Nephron (organoid): ENCODE measurements around the gene TMEM106C.

Experiments used
- H3K27ac Mint-ChIP-seq, 3 experiments: 2 replicates each; pipeline ENCODE4 v1.8.0; 2020; ENCODE audit warnings: mixed read lengths in 3 of 3, mild to moderate bottlenecking in 2 of 3, moderate library complexity in 1 of 3
- H3K27me3 Mint-ChIP-seq: 2 replicates; pipeline ENCODE4 v1.8.0; 2021; ENCODE audit warnings: low read depth, mild to moderate bottlenecking, moderate library complexity, mixed read lengths
- H3K36me3 Mint-ChIP-seq: 2 replicates; pipeline ENCODE4 v1.8.0; 2020; ENCODE audit warnings: low read depth, mixed read lengths
- H3K4me1 Mint-ChIP-seq: 2 replicates; pipeline ENCODE4 v1.8.0; 2020; ENCODE audit warnings: mixed read lengths
- H3K4me3 Mint-ChIP-seq, 3 experiments: 2 replicates each; pipeline ENCODE4 v1.8.0; 2020; ENCODE audit warnings: mild to moderate bottlenecking in 3 of 3, mixed read lengths in 3 of 3, moderate library complexity in 2 of 3
- H3K9me3 Mint-ChIP-seq: 2 replicates; pipeline ENCODE4 v1.8.0; 2020; ENCODE audit warnings: mixed read lengths
- CTCF ChIP-seq, 3 experiments: fragments of 200-600 bp; sonication (generic); IDR thresholded peaks; one replicate each; pipeline ENCODE4 v1.5.0; 2021; ENCODE audit warnings: antibody characterized with exemption in 3 of 3; ENCODE audit not compliant: unreplicated experiment in 3 of 3

TMEM106C gene

DNA sequence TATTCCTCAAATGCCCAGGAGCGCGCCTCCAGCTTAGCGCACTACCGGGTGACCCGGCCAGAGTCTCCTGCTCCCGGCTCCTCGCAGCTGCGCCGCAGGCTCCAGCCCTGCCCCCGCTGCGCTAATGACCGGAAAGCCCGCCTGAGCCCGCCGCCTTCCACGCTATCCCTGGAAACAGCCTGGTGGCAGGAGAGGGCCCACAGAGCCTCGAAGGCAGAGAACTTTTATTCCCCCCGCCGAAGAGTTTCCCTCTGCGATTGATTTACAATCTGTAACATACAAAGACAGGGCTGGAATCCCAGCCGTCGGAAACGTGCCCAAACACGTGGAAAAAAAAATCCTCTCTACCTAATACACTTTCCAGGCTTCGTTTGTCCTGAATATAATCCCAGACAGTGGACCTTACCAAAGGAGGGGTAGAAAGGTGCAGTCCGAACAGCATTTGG, 39.4 kb downstream of the TMEM106C start:
- Mint-ChIP-seq H3K4me1 (peaks cover 57% of the 10 kb centered on the region), H3K36me3 (peaks cover 14% of the 10 kb centered on the region), H3K4me3 (peak overlapping the region; percentile 88), H3K9me3 (no peaks in the 10 kb centered on the region), H3K27me3 (peaks cover 100% of the 10 kb centered on the region), H3K27ac (peak overlapping the region in 1 of 3 experiments; percentile 68)
- TF ChIP-seq CTCF (IDR thresholded peaks at IDR 0.05; ENCODE audit: unreplicated experiment in 3 of 3), result no peak

DNA sequence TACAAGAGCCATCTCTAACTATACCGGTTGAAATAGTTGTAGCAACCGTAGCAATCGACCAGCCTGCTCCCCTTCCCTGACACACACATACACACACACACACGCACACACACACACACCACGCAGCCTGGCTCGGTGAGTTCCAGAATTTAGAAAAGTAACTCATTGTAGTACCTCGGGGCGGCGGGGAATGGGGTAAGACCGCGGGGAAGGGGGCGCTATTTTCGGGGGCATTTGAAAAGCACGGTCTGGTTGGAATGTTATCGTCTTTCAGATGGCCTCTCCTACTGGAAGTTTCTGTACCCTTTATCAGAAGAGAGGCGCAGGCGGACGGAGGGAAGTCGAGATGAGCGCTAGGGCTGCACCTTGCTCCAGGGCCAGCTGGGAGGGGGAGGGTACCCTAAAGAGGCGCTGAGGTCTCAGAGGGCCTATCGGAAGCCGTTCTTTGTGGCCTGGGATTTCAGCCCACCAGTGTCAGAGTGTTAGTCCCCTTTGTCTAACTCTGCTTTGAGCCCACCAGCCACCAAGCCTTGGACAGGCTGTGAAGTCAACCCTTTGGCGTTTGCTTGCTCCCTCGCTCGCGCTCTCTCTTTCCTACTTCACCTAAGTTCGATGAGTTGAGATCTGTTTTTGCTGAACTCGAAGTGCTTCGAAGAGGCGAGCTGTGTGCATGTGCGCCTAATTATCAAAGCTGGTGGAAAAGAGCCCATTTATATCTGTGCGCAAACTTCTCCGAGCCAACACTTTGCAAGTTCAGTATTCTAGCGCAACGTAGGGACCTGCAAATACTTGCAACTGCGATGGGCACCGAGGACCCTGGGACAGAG, 40.0 kb downstream of the TMEM106C start:
- TF ChIP-seq CTCF (IDR thresholded peaks at IDR 0.05; ENCODE audit: unreplicated experiment in 3 of 3), result no peak
- Mint-ChIP-seq H3K36me3 (peaks cover 8% of the 10 kb centered on the region), H3K4me1 (peaks cover 57% of the 10 kb centered on the region), H3K9me3 (no peaks in the 10 kb centered on the region), H3K4me3 (peak overlapping the region; percentile 88), H3K27me3 (peaks cover 99% of the 10 kb centered on the region), H3K27ac (peak overlapping the region in 1 of 3 experiments; percentile 68)

GRCh38 chr12:48004053-48004941, 40.9 kb downstream of the TMEM106C start, which contains the start of gene COL2A1:
Gene COL2A1, minus strand, starts transcription at chr12:48004476. Its CDS starts 155 bp downstream, at chr12:48004321.
- Mint-ChIP-seq H3K27me3 (peaks cover 99% of the 10 kb centered on the region), H3K4me1 (peaks cover 56% of the 10 kb centered on the region), H3K27ac (peak within 1 kb of the TSS in 1 of 3 experiments; percentile 88), H3K36me3 (peaks cover 2% of the 10 kb centered on the region), H3K9me3 (no peaks in the 10 kb centered on the region), H3K4me3 (peak within 1 kb of the TSS; percentile 88)
- TF ChIP-seq CTCF (IDR thresholded peaks at IDR 0.05; ENCODE audit: unreplicated experiment in 3 of 3), result no peak

DNA sequence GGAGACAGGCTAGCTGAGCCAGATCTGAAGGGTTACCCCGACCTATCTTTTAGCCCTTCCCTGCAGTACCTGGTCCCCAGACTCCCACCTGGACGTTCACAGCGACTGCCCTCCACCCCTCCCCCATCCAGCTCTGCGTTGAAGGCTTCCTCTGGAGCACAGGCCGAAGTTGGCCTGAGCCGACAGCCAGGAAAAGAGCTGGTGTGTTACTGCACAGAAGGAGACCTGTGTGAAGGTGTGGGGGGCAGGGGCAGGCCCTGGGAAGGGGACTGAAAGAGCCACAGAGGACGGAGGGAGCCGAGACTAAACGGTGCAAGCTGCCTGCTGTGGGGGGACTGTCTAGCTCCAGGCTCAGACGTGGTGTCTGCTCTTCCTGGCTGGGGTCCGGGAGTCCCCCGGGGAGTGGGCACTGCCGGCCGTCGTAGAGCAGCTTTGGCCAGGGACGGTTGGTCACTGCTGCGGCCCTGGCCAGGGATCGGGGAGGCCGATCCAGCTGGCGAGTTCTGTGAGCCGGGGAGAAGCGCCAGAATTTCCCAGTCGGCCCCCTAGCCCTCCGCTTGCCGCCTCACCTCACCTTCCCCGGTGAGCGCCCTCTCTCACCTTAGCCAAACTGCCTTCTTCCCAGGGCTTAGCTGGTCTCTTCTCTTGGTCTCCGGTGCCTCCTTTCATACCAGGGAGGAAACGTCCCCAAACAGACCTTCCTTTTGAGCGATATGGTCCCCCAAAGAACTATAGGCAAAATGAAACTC, 41.8 kb downstream of the TMEM106C start:
- H3K4me3 Mint-ChIP-seq, result peak overlapping the region; percentile 83 to 88 (median 83)
- H3K4me1 Mint-ChIP-seq, result peaks cover 52% of the 10 kb centered on the region
- H3K9me3 Mint-ChIP-seq, result no peaks in the 10 kb centered on the region
- H3K27ac Mint-ChIP-seq, result peak overlapping the region in 1 of 3 experiments; percentile 88
- no peak for TF ChIP-seq CTCF (IDR thresholded peaks at IDR 0.05; ENCODE audit: unreplicated experiment in 3 of 3)
- H3K36me3 Mint-ChIP-seq, result no peaks in the 10 kb centered on the region
- peaks cover 92% of the 10 kb centered on the region for H3K27me3 Mint-ChIP-seq

DNA sequence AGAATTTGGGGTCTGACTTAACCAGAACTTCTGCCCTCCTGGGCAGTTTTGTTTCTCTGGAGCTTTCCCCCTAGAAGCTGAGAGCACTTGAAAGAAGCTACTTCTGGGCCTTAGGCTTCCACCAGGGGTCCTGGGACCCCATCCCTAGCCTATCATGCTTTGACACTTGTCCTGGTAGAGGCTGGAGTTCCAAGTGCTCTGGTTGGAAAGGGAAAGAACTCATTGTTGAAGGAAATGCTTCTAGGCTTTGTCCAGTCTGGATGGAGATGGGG, 42.3 kb downstream of the TMEM106C start:
- H3K27ac Mint-ChIP-seq, result peak overlapping the region in 1 of 3 experiments; percentile 88
- no peaks in the 10 kb centered on the region for H3K9me3 Mint-ChIP-seq
- H3K4me3 Mint-ChIP-seq, result peak overlapping the region; percentile 83 to 88 (median 83)
- peaks cover 47% of the 10 kb centered on the region for H3K4me1 Mint-ChIP-seq
- no peaks in the 10 kb centered on the region for H3K36me3 Mint-ChIP-seq
- TF ChIP-seq CTCF (IDR thresholded peaks at IDR 0.05; ENCODE audit: unreplicated experiment in 3 of 3), result no peak
- peaks cover 88% of the 10 kb centered on the region for H3K27me3 Mint-ChIP-seq
